GM12878 (cell line): Measurements from ENCODE around the gene SLC25A43. TPM values are rescaled to one million over a fixed set of nuclear protein-coding genes. Genes with fewer than 3 reads are reported as not detected.

Experiments used
- ATAC-seq: fragments of 200-7000 bp; cut with Tn5 transposase; 3 replicates; pipeline ENCODE4 v1.9.1; 2020; ENCODE audit warnings: mild to moderate bottlenecking, moderate library complexity
- BruUV-seq: library from RNA; stranded (reverse); fragments of 400-500 nt; replicated peaks from 2 replicates; lab custom pipeline; 2021; lab: Mats Ljungman, UMichigan
- CTCF ChIA-PET: fragments of 300-600 bp; sonication (Branson Sonifier 250); formaldehyde crosslinking; extraction: SDS; loops from one replicate; lab custom pipeline; 2021; ENCODE audit warnings: inconsistent platforms; lab: Yijun Ruan, JAX
- POLR2A ChIA-PET: fragments of 350-600 bp; formaldehyde crosslinking; extraction: SDS; loops from one replicate; lab custom pipeline; 2021; ENCODE audit warnings: inconsistent platforms; lab: Charles Lee
- RAD21 ChIA-PET: fragments of 300-600 bp; sonication (Branson Sonifier 250); formaldehyde crosslinking; loops from one replicate; lab custom pipeline; 2023; ENCODE audit warnings: antibody characterized with exemption; ENCODE audit not compliant: unreplicated experiment; lab: Charles Lee
- SMC1A ChIA-PET: fragments of 300-600 bp; sonication (Branson Sonifier 250); formaldehyde crosslinking; loops from one replicate; lab custom pipeline; 2023; ENCODE audit not compliant: unreplicated experiment, uncharacterized antibody; lab: Charles Lee
- DNase-seq: peaks from one replicate; pipeline ENCODE4 v3.0.0-alpha.2; 2011; ENCODE audit warnings: low read depth, low spot score
- FAIRE-seq: peaks from 3 replicates; lab custom pipeline; 2011; peaks lifted over from hg19 to GRCh38; lab: Jason Lieb, UNC
- H2AFZ ChIP-seq: 2 replicates; pipeline ENCODE4 v1.6.0; 2011; ENCODE audit warnings: low read depth, low read length, control low read depth; ENCODE audit not compliant: control insufficient read depth
- H3K27ac ChIP-seq: 2 replicates; pipeline ENCODE4 v1.5.1; 2011; ENCODE audit warnings: control low read depth; ENCODE audit not compliant: control insufficient read depth, insufficient read depth
- H3K27me3 ChIP-seq, 2 experiments: replicated peaks in 1 of 2; 2 replicates each; pipeline versions ENCODE4 v1.6.0 to v1.6.1; 2011; ENCODE audit warnings: low read length in 1 of 2; ENCODE audit not compliant: control insufficient read depth in 2 of 2, insufficient read depth in 2 of 2
- H3K36me3 ChIP-seq, 2 experiments: 2 replicates each; pipeline ENCODE4 v1.5.1; 2011; ENCODE audit warnings: low read length in 1 of 2; ENCODE audit not compliant: control insufficient read depth in 2 of 2, insufficient read depth in 2 of 2
- H3K4me1 ChIP-seq: 2 replicates; pipeline ENCODE4 v1.6.1; 2011; ENCODE audit warnings: mild to moderate bottlenecking, low read length, moderate library complexity, mixed read lengths; ENCODE audit not compliant: control insufficient read depth, insufficient read depth
- H3K4me2 ChIP-seq: 2 replicates; pipeline ENCODE4 v1.6.0; 2011; ENCODE audit warnings: control low read depth; ENCODE audit not compliant: control insufficient read depth, insufficient read depth
- H3K4me3 ChIP-seq: fragments of 200-600 bp; sonication (generic); 2 replicates; pipeline ENCODE4 v1.5.1; 2016
- H3K79me2 ChIP-seq: 2 replicates; pipeline ENCODE4 v1.6.0; 2011; ENCODE audit warnings: low read length; ENCODE audit not compliant: control insufficient read depth, insufficient read depth
- H3K9ac ChIP-seq: 2 replicates; pipeline ENCODE4 v1.8.0; 2011; ENCODE audit warnings: low read length, control low read depth, mixed read lengths; ENCODE audit not compliant: control insufficient read depth, insufficient read depth
- H3K9me3 ChIP-seq: replicated peaks from 3 replicates; pipeline ENCODE4 v1.5.1; 2011; ENCODE audit warnings: mild to moderate bottlenecking, low read length; ENCODE audit not compliant: control insufficient read depth, insufficient read depth
- H4K20me1 ChIP-seq: 2 replicates; pipeline ENCODE4 v1.6.0; 2011; ENCODE audit not compliant: control insufficient read depth, insufficient read depth
- ATF7 ChIP-seq: fragments of 450-650 bp; IDR thresholded peaks from 2 replicates; pipeline ENCODE4 v1.6.1; 2016; ENCODE audit warnings: low read depth, mild to moderate bottlenecking
- CBFB ChIP-seq: IDR thresholded peaks from 2 replicates; pipeline ENCODE4 v1.6.1; 2016; ENCODE audit warnings: antibody characterized with exemption, low read depth
- CHD2 ChIP-seq: IDR thresholded peaks from 2 replicates; pipeline ENCODE4 v1.6.1; 2011; ENCODE audit warnings: low read depth, low read length, improper control_type of control experiment, borderline replicate concordance
- CREM ChIP-seq: IDR thresholded peaks from 2 replicates; pipeline ENCODE4 v1.6.1; 2014; ENCODE audit warnings: antibody characterized with exemption, low read depth
- GABPA ChIP-seq: IDR thresholded peaks from 2 replicates; pipeline ENCODE4 v1.6.1; 2014; ENCODE audit warnings: antibody characterized with exemption, low read depth, mild to moderate bottlenecking, inconsistent platforms
- PAX5 ChIP-seq: IDR thresholded peaks from 2 replicates; pipeline ENCODE4 v1.6.1; 2011; ENCODE audit warnings: low read depth, low read length, borderline replicate concordance
- RELB ChIP-seq: fragments of 450-650 bp; IDR thresholded peaks from 2 replicates; pipeline ENCODE4 v1.6.1; 2017; ENCODE audit warnings: low read depth, mild to moderate bottlenecking, moderate library complexity
- SIX5 ChIP-seq: IDR thresholded peaks from 2 replicates; pipeline ENCODE4 v1.6.1; 2011; ENCODE audit warnings: mild to moderate bottlenecking, low read depth, low read length, moderate library complexity; ENCODE audit not compliant: severe bottlenecking
- ZBTB11 ChIP-seq: fragments of 450-650 bp; formaldehyde crosslinking; IDR thresholded peaks from 2 replicates; pipeline ENCODE4 v1.5.0; 2022; ENCODE audit warnings: mild to moderate bottlenecking, missing genetic modification characterization
- WGBS: methylation state at CpG from one replicate; pipeline ENCODE4 v1.1.6; 2016; ENCODE audit warnings: low lambda C conversion rate; ENCODE audit not compliant: insufficient replicate concordance, insufficient coverage; ENCODE audit errors: missing lambda C conversion rate; 5-methylcytosine and 5-hydroxymethylcytosine counted together
- in situ Hi-C: fragments of 300-500 bp; cut with MboI; formaldehyde crosslinking; loops from 9 replicates; pipeline ENCODE4 v1.14.3; 2018; ENCODE audit warnings: mixed read lengths
- intact Hi-C: fragments of 100-400 bp; cut with micrococcal nuclease; formaldehyde crosslinking; loops from one replicate; pipeline ENCODE4 v1.14.2; 2022; ENCODE audit not compliant: unreplicated experiment
- polyA plus RNA-seq, 11 experiments: library from polyadenylated mRNA; depleted of rRNA in 4 of 11; unstranded in 6 of 11; stranded (reverse) in 5 of 11; fragments of >200 nt; fragmentation: Nextera tagmentation in 4 of 11; fragmentation: Illumina TruSeq in 1 of 11; extraction: Ambion mirVana in 4 of 11; extraction: Trizol in 1 of 11; gene quantifications; 1 replicate in 1 of 11; 2 replicates in 10 of 11; pipeline versions ENCODE4 v1.2.1 to v1.2.3, GENCODE V29; 2011 to 2016; ENCODE audit warnings: inconsistent platforms in 2 of 11, missing spikeins in 2 of 11, low read depth in 1 of 11
- total RNA-seq, 4 experiments: library from RNA; depleted of rRNA in 3 of 4; stranded (reverse); fragments of >200 nt in 3 of 4; fragmentation: Illumina TruSeq in 1 of 4; extraction: Trizol in 1 of 4; gene quantifications; 2 replicates each; pipeline versions ENCODE4 v1.2.1 to v1.2.3, GENCODE V29; 2013 to 2021
- TF ChIP-seq, protein P1 (sequence below), 3 experiments: IDR thresholded peaks in 2 of 3; conservative IDR thresholded peaks in 1 of 3; 2 replicates each; pipeline ENCODE4 v1.5.1; 2011; ENCODE audit warnings: low read depth in 3 of 3, low read length in 3 of 3, mild to moderate bottlenecking in 3 of 3, control low read depth in 2 of 3, moderate library complexity in 2 of 3, inconsistent platforms in 1 of 3, mixed read lengths in 1 of 3; ENCODE audit not compliant: control insufficient read depth in 2 of 3, insufficient read depth in 1 of 3; ENCODE audit errors: extremely low read depth in 1 of 3
- TF ChIP-seq, protein P2 (sequence below): fragments of 450-650 bp; IDR thresholded peaks from 2 replicates; pipeline ENCODE4 v1.6.1; 2018; ENCODE audit warnings: mild to moderate bottlenecking, low read depth, moderate library complexity; ENCODE audit not compliant: partially characterized antibody
- TF ChIP-seq, protein P3 (sequence below): fragments of 150-350 bp; IDR thresholded peaks from 2 replicates; pipeline ENCODE4 v1.6.1; 2014; ENCODE audit warnings: mild to moderate bottlenecking, low read depth, low read length

The SLC25A43 gene
- total and polyA plus RNA-seq, 10 of the 15 experiments (the other 5 are each of a cell fraction or from before 2014, with no cell fraction given): 2.5 to 13.5 (median 6.8) TPM

GRCh38 chrX:119492463-119492862 is 93.3 kb downstream of the SLC25A43 start:
- no peaks in the 10 kb centered on the region for H3K27me3 ChIP-seq
- intact Hi-C loops (loop anchor here (5.0 kb wide), 1 partner anchor 285 kb away; no protein-coding TSS in a partner anchor), in situ Hi-C loops (no loop called here)
- no peak overlapping the region for H3K27ac ChIP-seq
- POLR2A ChIA-PET: no interaction called here
- no peak for ATAC-seq
- no peaks in the 10 kb centered on the region for H3K4me1 ChIP-seq
- 0% methylated on average over 2 of the region's 2 CpGs for WGBS
- RAD21 ChIA-PET: interaction anchor here (1.5 kb wide), 1 partner anchor 20 kb away, joined by 3 read pairs; no protein-coding TSS in a partner anchor
- no peak overlapping the region for H3K9ac ChIP-seq
- DNase-seq: no peak
- H3K9me3 ChIP-seq: no peaks in the 10 kb centered on the region
- H3K4me2 ChIP-seq: no peak overlapping the region
- H3K4me3 ChIP-seq: no peak overlapping the region
- H3K79me2 ChIP-seq: no peaks in the 10 kb centered on the region
- FAIRE-seq: no peak
- H4K20me1 ChIP-seq: no peaks in the 10 kb centered on the region
- H2AFZ ChIP-seq: no peak overlapping the region
- SMC1A ChIA-PET: interaction anchor here (1.2 to 1.4 kb wide), 2 partner anchors 20 to 237 kb away, joined by 3 to 4 read pairs; no protein-coding TSS in a partner anchor
- no TSS peak for BruUV-seq
- no peaks in the 10 kb centered on the region for H3K36me3 ChIP-seq
- CTCF ChIA-PET: interaction anchor here (1.0 to 6.2 kb wide), 2 partner anchors 8 to 19 kb away, joined by 5 to 59 read pairs; no protein-coding TSS in a partner anchor
- TF ChIP-seq, protein P1, sequence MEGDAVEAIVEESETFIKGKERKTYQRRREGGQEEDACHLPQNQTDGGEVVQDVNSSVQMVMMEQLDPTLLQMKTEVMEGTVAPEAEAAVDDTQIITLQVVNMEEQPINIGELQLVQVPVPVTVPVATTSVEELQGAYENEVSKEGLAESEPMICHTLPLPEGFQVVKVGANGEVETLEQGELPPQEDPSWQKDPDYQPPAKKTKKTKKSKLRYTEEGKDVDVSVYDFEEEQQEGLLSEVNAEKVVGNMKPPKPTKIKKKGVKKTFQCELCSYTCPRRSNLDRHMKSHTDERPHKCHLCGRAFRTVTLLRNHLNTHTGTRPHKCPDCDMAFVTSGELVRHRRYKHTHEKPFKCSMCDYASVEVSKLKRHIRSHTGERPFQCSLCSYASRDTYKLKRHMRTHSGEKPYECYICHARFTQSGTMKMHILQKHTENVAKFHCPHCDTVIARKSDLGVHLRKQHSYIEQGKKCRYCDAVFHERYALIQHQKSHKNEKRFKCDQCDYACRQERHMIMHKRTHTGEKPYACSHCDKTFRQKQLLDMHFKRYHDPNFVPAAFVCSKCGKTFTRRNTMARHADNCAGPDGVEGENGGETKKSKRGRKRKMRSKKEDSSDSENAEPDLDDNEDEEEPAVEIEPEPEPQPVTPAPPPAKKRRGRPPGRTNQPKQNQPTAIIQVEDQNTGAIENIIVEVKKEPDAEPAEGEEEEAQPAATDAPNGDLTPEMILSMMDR (IDR thresholded peaks at IDR 0.05 in 2 of 3, conservative IDR thresholded peaks at IDR 0.05 in 1 of 3; ENCODE audit: control insufficient read depth in 2 of 3, extremely low read depth in 1 of 3, insufficient read depth in 1 of 3, low read depth in 3 of 3, low read length in 3 of 3): no peak
- no peak for TF ChIP-seq CBFB
- no peak for TF ChIP-seq CREM
- no peak for TF ChIP-seq ZBTB11 (CRISPR knock-in tag)
- no peak for TF ChIP-seq SIX5
- TF ChIP-seq, protein P2, sequence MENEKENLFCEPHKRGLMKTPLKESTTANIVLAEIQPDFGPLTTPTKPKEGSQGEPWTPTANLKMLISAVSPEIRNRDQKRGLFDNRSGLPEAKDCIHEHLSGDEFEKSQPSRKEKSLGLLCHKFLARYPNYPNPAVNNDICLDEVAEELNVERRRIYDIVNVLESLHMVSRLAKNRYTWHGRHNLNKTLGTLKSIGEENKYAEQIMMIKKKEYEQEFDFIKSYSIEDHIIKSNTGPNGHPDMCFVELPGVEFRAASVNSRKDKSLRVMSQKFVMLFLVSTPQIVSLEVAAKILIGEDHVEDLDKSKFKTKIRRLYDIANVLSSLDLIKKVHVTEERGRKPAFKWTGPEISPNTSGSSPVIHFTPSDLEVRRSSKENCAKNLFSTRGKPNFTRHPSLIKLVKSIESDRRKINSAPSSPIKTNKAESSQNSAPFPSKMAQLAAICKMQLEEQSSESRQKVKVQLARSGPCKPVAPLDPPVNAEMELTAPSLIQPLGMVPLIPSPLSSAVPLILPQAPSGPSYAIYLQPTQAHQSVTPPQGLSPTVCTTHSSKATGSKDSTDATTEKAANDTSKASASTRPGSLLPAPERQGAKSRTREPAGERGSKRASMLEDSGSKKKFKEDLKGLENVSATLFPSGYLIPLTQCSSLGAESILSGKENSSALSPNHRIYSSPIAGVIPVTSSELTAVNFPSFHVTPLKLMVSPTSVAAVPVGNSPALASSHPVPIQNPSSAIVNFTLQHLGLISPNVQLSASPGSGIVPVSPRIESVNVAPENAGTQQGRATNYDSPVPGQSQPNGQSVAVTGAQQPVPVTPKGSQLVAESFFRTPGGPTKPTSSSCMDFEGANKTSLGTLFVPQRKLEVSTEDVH: no peak
- TF ChIP-seq CHD2: no peak
- TF ChIP-seq PAX5: no peak
- TF ChIP-seq GABPA: no peak
- TF ChIP-seq ATF7: no peak
- no peak for TF ChIP-seq RELB
- TF ChIP-seq, protein P3, sequence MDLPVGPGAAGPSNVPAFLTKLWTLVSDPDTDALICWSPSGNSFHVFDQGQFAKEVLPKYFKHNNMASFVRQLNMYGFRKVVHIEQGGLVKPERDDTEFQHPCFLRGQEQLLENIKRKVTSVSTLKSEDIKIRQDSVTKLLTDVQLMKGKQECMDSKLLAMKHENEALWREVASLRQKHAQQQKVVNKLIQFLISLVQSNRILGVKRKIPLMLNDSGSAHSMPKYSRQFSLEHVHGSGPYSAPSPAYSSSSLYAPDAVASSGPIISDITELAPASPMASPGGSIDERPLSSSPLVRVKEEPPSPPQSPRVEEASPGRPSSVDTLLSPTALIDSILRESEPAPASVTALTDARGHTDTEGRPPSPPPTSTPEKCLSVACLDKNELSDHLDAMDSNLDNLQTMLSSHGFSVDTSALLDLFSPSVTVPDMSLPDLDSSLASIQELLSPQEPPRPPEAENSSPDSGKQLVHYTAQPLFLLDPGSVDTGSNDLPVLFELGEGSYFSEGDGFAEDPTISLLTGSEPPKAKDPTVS: no peak
